Stimulated activated CD8-positive, alpha-beta memory T cell treated with anti-CD3 and anti-CD28 coated beads, Interleukin-4, amount 100 ng/mL, for 48 hours (primary cell): ENCODE measurements around the gene IMMP2L.

Experiments
- DNase-seq: peaks from one replicate; pipeline ENCODE4 v3.0.0-alpha.2; 2020

IMMP2L gene

GRCh38 chr7:110766864-110767263 is 795.4 kb downstream of the IMMP2L start:
- no peak for DNase-seq

GRCh38 chr7:110764852-110765251 is 797.4 kb downstream of the IMMP2L start:
- DNase-seq: no peak

- DNase-seq: no peak
Measured at GRCh38 chr7:110762546-110763225, 799.6 kb downstream of the IMMP2L start.

- no peak for DNase-seq
Measured at GRCh38 chr7:110760341-110760740, 802.0 kb downstream of the IMMP2L start.

- DNase-seq: no peak
Measured at GRCh38 chr7:110759069-110759468, 803.2 kb downstream of the IMMP2L start.

GRCh38 chr7:110754649-110755048 is 807.6 kb downstream of the IMMP2L start:
- no peak for DNase-seq

GRCh38 chr7:110750931-110751605 is 811.2 kb downstream of the IMMP2L start:
- no peak for DNase-seq

GRCh38 chr7:110733221-110733620 is 829.1 kb downstream of the IMMP2L start:
- no peak for DNase-seq

GRCh38 chr7:110724811-110725210 is 837.5 kb downstream of the IMMP2L start:
- no peak for DNase-seq

- no peak for DNase-seq
Measured at GRCh38 chr7:110721395-110721794, 840.9 kb downstream of the IMMP2L start.

GRCh38 chr7:110720626-110721025 is 841.7 kb downstream of the IMMP2L start:
- no peak for DNase-seq

- DNase-seq: no peak
Measured at GRCh38 chr7:110719741-110720140, 842.6 kb downstream of the IMMP2L start.

GRCh38 chr7:110718503-110719205 is 843.6 kb downstream of the IMMP2L start:
- DNase-seq: no peak

- no peak for DNase-seq
Measured at GRCh38 chr7:110704225-110704624, 858.1 kb downstream of the IMMP2L start.

- no peak for DNase-seq
Measured at GRCh38 chr7:110698576-110698975, 863.7 kb downstream of the IMMP2L start.

- no peak for DNase-seq
Measured at GRCh38 chr7:110693344-110693743, 868.9 kb downstream of the IMMP2L start.

- DNase-seq: no peak
Measured at GRCh38 chr7:110688908-110689307, 873.4 kb downstream of the IMMP2L start.

GRCh38 chr7:110685899-110686298 is 876.4 kb downstream of the IMMP2L start:
- no peak for DNase-seq

GRCh38 chr7:110681941-110682340 is 880.4 kb downstream of the IMMP2L start:
- DNase-seq: no peak

- DNase-seq: no peak
Measured at GRCh38 chr7:110677405-110677804, 884.9 kb downstream of the IMMP2L start.

- no peak for DNase-seq
Measured at GRCh38 chr7:110676785-110677184, 885.5 kb downstream of the IMMP2L start.

GRCh38 chr7:110675383-110676103 is 886.7 kb downstream of the IMMP2L start:
- DNase-seq: no peak

- no peak for DNase-seq
Measured at GRCh38 chr7:110673148-110673547, 889.1 kb downstream of the IMMP2L start.
